Measurements from ENCODE around the gene UBL4A. TPM values are rescaled to one million over a fixed set of nuclear protein-coding genes. Genes with fewer than 3 reads are reported as not detected.

Gene UBL4A
- total RNA-seq, 1 experiment from 2014 or later, result 41.3 TPM

GRCh38 chrX:154465601-154466000 lies 20.8 kb downstream of the UBL4A start:
- intact Hi-C loops (cut with micrococcal nuclease; ENCODE audit: unreplicated experiment), result no loop called here
- Mint-ChIP-seq H3K4me3 (ENCODE audit: low read depth, unreplicated experiment) (no peak overlapping the region), H3K36me3 (ENCODE audit: insufficient read depth, unreplicated experiment) (peaks cover 35% of the 10 kb centered on the region), H3K27me3 (ENCODE audit: unreplicated experiment) (no peaks in the 10 kb centered on the region), H3K27ac (ENCODE audit: unreplicated experiment) (no peak overlapping the region), H3K9me3 (ENCODE audit: low read depth, unreplicated experiment) (no peaks in the 10 kb centered on the region), H3K4me1 (ENCODE audit: low read depth, unreplicated experiment) (peaks cover 9% of the 10 kb centered on the region)
- TF ChIP-seq CTCF (IDR thresholded peaks at IDR 0.05; ENCODE audit: unreplicated experiment), result no peak
- no TSS peak for BruUV-seq (replicated peaks)
- DNase-seq, result no peak
- CTCF ChIA-PET, result no interaction called here

- intact Hi-C loops (cut with micrococcal nuclease; ENCODE audit: unreplicated experiment), result no loop called here
- CTCF ChIA-PET, result no interaction called here
- H3K4me1 Mint-ChIP-seq (ENCODE audit: low read depth, unreplicated experiment), result peaks cover 9% of the 10 kb centered on the region
- BruUV-seq (replicated peaks), result no TSS peak
- no peak overlapping the region for H3K4me3 Mint-ChIP-seq (ENCODE audit: low read depth, unreplicated experiment)
- TF ChIP-seq CTCF (IDR thresholded peaks at IDR 0.05; ENCODE audit: unreplicated experiment), result no peak
- H3K27me3 Mint-ChIP-seq (ENCODE audit: unreplicated experiment), result no peaks in the 10 kb centered on the region
- no peak for DNase-seq
- no peak overlapping the region for H3K27ac Mint-ChIP-seq (ENCODE audit: unreplicated experiment)
- peaks cover 34% of the 10 kb centered on the region for H3K36me3 Mint-ChIP-seq (ENCODE audit: insufficient read depth, unreplicated experiment)
- no peaks in the 10 kb centered on the region for H3K9me3 Mint-ChIP-seq (ENCODE audit: low read depth, unreplicated experiment)
Observed at GRCh38 chrX:154464806-154465365, 21.5 kb downstream of the UBL4A start.

- Mint-ChIP-seq H3K36me3 (ENCODE audit: insufficient read depth, unreplicated experiment) (peaks cover 43% of the 10 kb centered on the region), H3K27ac (ENCODE audit: unreplicated experiment) (no peak overlapping the region), H3K27me3 (ENCODE audit: unreplicated experiment) (no peaks in the 10 kb centered on the region), H3K9me3 (ENCODE audit: low read depth, unreplicated experiment) (no peaks in the 10 kb centered on the region), H3K4me3 (ENCODE audit: low read depth, unreplicated experiment) (no peak overlapping the region), H3K4me1 (ENCODE audit: low read depth, unreplicated experiment) (peaks cover 9% of the 10 kb centered on the region)
- TF ChIP-seq CTCF (IDR thresholded peaks at IDR 0.05; ENCODE audit: unreplicated experiment), result no peak
- intact Hi-C loops (cut with micrococcal nuclease; ENCODE audit: unreplicated experiment), result no loop called here
- CTCF ChIA-PET, result no interaction called here
- no TSS peak for BruUV-seq (replicated peaks)
- no peak for DNase-seq
Observed at GRCh38 chrX:154463611-154464220, 22.7 kb downstream of the UBL4A start.

- Mint-ChIP-seq H3K9me3 (ENCODE audit: low read depth, unreplicated experiment) (no peaks in the 10 kb centered on the region), H3K36me3 (ENCODE audit: insufficient read depth, unreplicated experiment) (peaks cover 49% of the 10 kb centered on the region), H3K4me3 (ENCODE audit: low read depth, unreplicated experiment) (no peak overlapping the region), H3K27me3 (ENCODE audit: unreplicated experiment) (no peaks in the 10 kb centered on the region), H3K4me1 (ENCODE audit: low read depth, unreplicated experiment) (peaks cover 13% of the 10 kb centered on the region), H3K27ac (ENCODE audit: unreplicated experiment) (no peak overlapping the region)
- DNase-seq, result no peak
- TF ChIP-seq CTCF (IDR thresholded peaks at IDR 0.05; ENCODE audit: unreplicated experiment), result no peak
- no TSS peak for BruUV-seq (replicated peaks)
- intact Hi-C loops (cut with micrococcal nuclease; ENCODE audit: unreplicated experiment), result no loop called here
- CTCF ChIA-PET, result no interaction called here
Observed at GRCh38 chrX:154462396-154462795, 24.0 kb downstream of the UBL4A start.

Data from Calu3 (cell line).